Measurements from ENCODE around the gene ERP27.

- TF ChIP-seq CTCF (IDR thresholded peaks at IDR 0.05; ENCODE audit: low read length) (no peak), EZH2 (IDR thresholded peaks at IDR 0.05; ENCODE audit: borderline replicate concordance, low read length) (no peak)
Measured at GRCh38 chr12:14962797-14963196, 24.5 kb upstream of the ERP27 start.

Measured in OCI-LY1 (cell line).